Measurements from ENCODE around the gene TRAF4.
"Not testable (repeated sequence)": the region's sequence is repeated elsewhere in the genome, so short reads cannot be mapped to it uniquely, and the experiment has no call there.

TRAF4 gene

DNA sequence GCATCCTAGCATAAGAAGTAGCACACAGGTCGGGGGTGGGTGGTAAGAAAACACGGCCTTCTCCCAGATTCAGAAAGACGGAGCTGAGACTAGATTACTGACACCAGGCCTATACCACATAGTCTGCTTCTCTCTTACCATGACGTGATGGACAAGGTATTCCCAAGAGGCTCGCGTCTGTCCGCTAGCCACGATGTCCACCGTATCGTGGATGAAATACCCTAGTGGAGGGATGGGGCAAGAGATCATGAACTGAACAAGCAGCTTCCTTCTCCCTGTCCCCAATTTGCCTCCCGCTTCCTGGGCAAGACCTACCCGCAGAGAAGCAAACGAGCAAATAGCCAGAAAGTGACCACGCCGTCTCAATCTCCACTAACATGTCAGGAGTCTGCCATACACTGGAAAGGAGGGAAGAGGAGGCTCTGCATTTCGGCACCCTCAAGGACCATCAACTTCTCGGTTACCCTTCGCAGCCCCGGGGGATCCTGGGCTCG is 18.6 kb upstream of the TRAF4 start:
- H3K27me3 ChIP-seq (replicated peaks; ENCODE audit: control insufficient read depth, insufficient read depth, low read length): no peaks in the 10 kb centered on the region
- peaks cover 38% of the 10 kb centered on the region for H3K36me3 ChIP-seq (ENCODE audit: control insufficient read depth, insufficient read depth, low read length, severe bottlenecking)
- peak overlapping the region; percentile 90 for H3K4me3 ChIP-seq (ENCODE audit: low read length)
- H3K9ac ChIP-seq (ENCODE audit: low read length): peak overlapping the region; percentile 95
- H3K4me1 ChIP-seq (ENCODE audit: control insufficient read depth, insufficient read depth, low read length): peaks cover 53% of the 10 kb centered on the region
- H3K9me3 ChIP-seq (ENCODE audit: control insufficient read depth, low read length): no peaks in the 10 kb centered on the region
- peak; percentile 36 for DNase-seq (ENCODE audit: low read depth)

GRCh38 chr17:28725660-28726225 is 18.1 kb upstream of the TRAF4 start:
- peaks cover 53% of the 10 kb centered on the region for H3K4me1 ChIP-seq (ENCODE audit: control insufficient read depth, insufficient read depth, low read length)
- DNase-seq (ENCODE audit: low read depth): no peak

GRCh38 chr17:28726226-28726626 is 17.6 kb upstream of the TRAF4 start, which contains the start of gene TLCD1:
Gene TLCD1 (minus strand): TSS chr17:28726233. CDS start chr17:28726097, 136 bp downstream.
- peak; percentile 87 for DNase-seq (ENCODE audit: low read depth)
- peaks cover 50% of the 10 kb centered on the region for H3K4me1 ChIP-seq (ENCODE audit: control insufficient read depth, insufficient read depth, low read length)
- no peaks in the 10 kb centered on the region for H3K9me3 ChIP-seq (ENCODE audit: control insufficient read depth, low read length)
- peaks cover 36% of the 10 kb centered on the region for H3K36me3 ChIP-seq (ENCODE audit: control insufficient read depth, insufficient read depth, low read length, severe bottlenecking)
- H3K4me3 ChIP-seq (ENCODE audit: low read length): peak within 1 kb of the TSS; percentile 90
- peak within 1 kb of the TSS; percentile 95 for H3K9ac ChIP-seq (ENCODE audit: low read length)
- no peaks in the 10 kb centered on the region for H3K27me3 ChIP-seq (replicated peaks; ENCODE audit: control insufficient read depth, insufficient read depth, low read length)

More at GRCh38 chr17:28725660-28726225, 18.1 kb upstream of the TRAF4 start:
- peaks cover 38% of the 10 kb centered on the region for H3K36me3 ChIP-seq (ENCODE audit: control insufficient read depth, insufficient read depth, low read length, severe bottlenecking)
- H3K9ac ChIP-seq (ENCODE audit: low read length): peak overlapping the region; percentile 95
- no peaks in the 10 kb centered on the region for H3K27me3 ChIP-seq (replicated peaks; ENCODE audit: control insufficient read depth, insufficient read depth, low read length)
- no peaks in the 10 kb centered on the region for H3K9me3 ChIP-seq (ENCODE audit: control insufficient read depth, low read length)
- peak overlapping the region; percentile 90 for H3K4me3 ChIP-seq (ENCODE audit: low read length)

DNA sequence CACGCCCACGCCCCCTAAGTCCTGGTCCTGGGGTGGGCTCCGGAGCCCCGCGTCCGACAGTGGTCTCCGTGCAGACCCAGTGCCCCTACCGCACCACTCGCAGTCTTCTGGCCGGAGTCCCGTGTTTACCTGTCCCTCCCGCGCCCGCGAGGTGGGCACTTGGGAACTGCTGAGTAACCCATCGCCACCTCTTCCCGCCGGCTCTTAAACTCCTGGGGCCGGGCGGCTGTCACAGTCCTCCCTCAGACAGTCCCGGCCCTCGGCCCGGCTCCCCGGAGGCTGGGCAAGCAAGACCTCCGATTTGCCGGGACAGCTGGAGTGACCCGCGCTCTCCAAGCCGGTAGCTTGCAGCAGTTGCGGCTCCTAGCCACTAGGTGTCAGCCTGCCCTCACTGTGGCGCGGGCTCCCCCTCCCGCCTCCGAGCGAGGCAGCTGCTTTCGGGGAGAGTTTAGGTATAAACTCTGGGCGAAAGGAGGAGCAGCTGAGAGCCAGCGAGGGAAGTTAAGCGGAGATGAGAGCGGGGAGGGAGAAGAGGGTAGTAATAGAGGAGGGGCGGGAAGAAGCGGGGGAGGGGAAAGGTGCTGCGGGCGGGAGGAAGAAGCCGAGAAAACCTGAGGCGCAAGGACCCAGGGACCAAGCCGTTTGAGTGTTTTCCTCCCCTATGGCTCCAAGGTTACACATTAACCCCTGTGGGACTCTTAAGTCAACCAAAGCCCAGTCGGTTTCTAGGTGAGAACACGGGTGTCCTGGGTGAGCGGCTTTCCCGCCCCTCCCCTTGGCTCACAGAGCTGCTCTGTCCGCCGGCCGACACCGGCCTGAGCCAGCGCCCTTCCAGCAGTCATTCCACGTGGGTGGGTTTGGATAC is 17.0 kb upstream of the TRAF4 start:
- peaks cover 44% of the 10 kb centered on the region for H3K4me1 ChIP-seq (ENCODE audit: control insufficient read depth, insufficient read depth, low read length)
- H3K9me3 ChIP-seq (ENCODE audit: control insufficient read depth, low read length): no peaks in the 10 kb centered on the region
- H3K36me3 ChIP-seq (ENCODE audit: control insufficient read depth, insufficient read depth, low read length, severe bottlenecking): peaks cover 31% of the 10 kb centered on the region
- peak overlapping the region; percentile 90 for H3K4me3 ChIP-seq (ENCODE audit: low read length)
- no peaks in the 10 kb centered on the region for H3K27me3 ChIP-seq (replicated peaks; ENCODE audit: control insufficient read depth, insufficient read depth, low read length)
- peak overlapping the region; percentile 88 for H3K9ac ChIP-seq (ENCODE audit: low read length)
- peak; percentile 98 for DNase-seq (ENCODE audit: low read depth)

DNA sequence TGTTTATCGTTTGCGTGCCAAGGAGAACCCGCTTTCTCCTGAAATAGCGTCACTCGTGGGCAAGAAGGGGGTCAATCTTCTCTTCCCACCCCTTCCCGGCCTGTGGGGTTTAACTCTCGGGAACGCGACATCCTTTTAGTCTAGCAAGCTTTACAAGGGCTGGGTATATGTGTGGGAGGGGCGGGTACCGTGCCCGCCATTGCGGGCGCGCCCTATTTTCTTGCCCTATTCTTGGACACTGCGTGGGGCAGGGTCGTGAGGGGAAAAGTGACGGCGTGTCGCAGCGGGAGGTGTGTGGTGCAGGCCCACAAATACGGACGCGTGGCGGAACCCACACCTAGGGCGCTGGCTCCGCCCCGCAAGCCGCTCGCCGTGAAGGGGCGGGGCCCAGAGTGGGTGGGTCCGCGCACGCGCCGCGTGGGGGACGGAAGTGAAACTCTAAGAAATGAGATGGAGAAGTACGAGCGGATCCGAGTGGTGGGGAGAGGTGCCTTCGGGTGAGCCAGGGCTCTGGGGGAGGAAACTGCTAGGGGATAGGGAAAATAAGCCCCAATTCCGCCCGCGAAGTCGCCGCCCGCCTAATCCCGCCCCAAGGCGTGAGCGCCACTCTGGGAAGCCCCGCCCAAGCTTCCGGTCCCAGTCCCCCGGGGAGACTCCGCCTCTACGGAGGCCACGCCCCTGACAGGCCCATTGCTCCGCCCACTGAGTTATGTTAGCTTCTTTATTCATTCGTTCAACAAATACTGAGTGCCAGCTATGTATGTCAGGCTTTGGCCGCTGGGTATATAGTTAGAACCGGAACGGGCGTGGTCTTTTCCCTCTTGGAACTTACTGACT is 15.2 kb upstream of the TRAF4 start, which contains the start of gene NEK8:
NEK8 (plus strand) TSS at position 425 of the 837 bp plus-strand sequence; CDS start at position 451, 26 bp downstream.
- H3K27me3 ChIP-seq (replicated peaks; ENCODE audit: control insufficient read depth, insufficient read depth, low read length): no peaks in the 10 kb centered on the region
- peak; percentile 99 for DNase-seq (ENCODE audit: low read depth)
- peaks cover 29% of the 10 kb centered on the region for H3K4me1 ChIP-seq (ENCODE audit: control insufficient read depth, insufficient read depth, low read length)
- H3K9me3 ChIP-seq (ENCODE audit: control insufficient read depth, low read length): no peaks in the 10 kb centered on the region
- H3K9ac ChIP-seq (ENCODE audit: low read length): peak within 1 kb of the TSS; percentile 88
- H3K36me3 ChIP-seq (ENCODE audit: control insufficient read depth, insufficient read depth, low read length, severe bottlenecking): peaks cover 14% of the 10 kb centered on the region
- peak within 1 kb of the TSS; percentile 90 for H3K4me3 ChIP-seq (ENCODE audit: low read length)

- no peaks in the 10 kb centered on the region for H3K9me3 ChIP-seq (ENCODE audit: control insufficient read depth, low read length)
- H3K4me1 ChIP-seq (ENCODE audit: control insufficient read depth, insufficient read depth, low read length): peaks cover 19% of the 10 kb centered on the region
- H3K27me3 ChIP-seq (replicated peaks; ENCODE audit: control insufficient read depth, insufficient read depth, low read length): no peaks in the 10 kb centered on the region
- no peak overlapping the region for H3K4me3 ChIP-seq (ENCODE audit: low read length)
- no peak overlapping the region for H3K9ac ChIP-seq (ENCODE audit: low read length)
- no peak for DNase-seq (ENCODE audit: low read depth)
- H3K36me3 ChIP-seq (ENCODE audit: control insufficient read depth, insufficient read depth, low read length, severe bottlenecking): peaks cover 5% of the 10 kb centered on the region
Measured at GRCh38 chr17:28729950-28730330, 13.9 kb upstream of the TRAF4 start.

DNA sequence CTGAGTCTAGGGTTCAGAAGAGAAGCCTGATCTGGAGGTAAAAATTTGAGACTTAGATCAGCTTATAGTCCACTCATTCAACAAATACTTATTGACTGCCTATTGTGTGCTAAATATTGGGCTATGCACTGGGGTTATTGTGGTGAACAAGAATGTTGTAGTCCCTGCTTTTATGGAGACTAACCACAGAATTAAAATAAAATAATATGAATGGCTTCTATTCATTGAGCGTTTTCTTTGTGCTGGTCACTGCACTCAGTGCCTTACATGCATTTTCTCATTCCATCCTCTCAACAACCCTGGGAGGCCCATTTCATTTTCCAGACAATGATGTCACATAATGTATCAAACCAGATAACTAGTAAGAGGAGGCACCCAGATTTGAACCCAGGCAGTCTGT is 10.5 kb upstream of the TRAF4 start:
- DNase-seq (ENCODE audit: low read depth): no peak
- Histone ChIP-seq H3K27me3 (replicated peaks; ENCODE audit: control insufficient read depth, insufficient read depth, low read length) (no peaks in the 10 kb centered on the region), H3K9me3 (ENCODE audit: control insufficient read depth, low read length) (no peaks in the 10 kb centered on the region), H3K4me1 (ENCODE audit: control insufficient read depth, insufficient read depth, low read length) (no peaks in the 10 kb centered on the region), H3K4me3 (ENCODE audit: low read length) (no peak overlapping the region), H3K36me3 (ENCODE audit: control insufficient read depth, insufficient read depth, low read length, severe bottlenecking) (peaks cover 5% of the 10 kb centered on the region), H3K9ac (ENCODE audit: low read length) (no peak overlapping the region)

DNA sequence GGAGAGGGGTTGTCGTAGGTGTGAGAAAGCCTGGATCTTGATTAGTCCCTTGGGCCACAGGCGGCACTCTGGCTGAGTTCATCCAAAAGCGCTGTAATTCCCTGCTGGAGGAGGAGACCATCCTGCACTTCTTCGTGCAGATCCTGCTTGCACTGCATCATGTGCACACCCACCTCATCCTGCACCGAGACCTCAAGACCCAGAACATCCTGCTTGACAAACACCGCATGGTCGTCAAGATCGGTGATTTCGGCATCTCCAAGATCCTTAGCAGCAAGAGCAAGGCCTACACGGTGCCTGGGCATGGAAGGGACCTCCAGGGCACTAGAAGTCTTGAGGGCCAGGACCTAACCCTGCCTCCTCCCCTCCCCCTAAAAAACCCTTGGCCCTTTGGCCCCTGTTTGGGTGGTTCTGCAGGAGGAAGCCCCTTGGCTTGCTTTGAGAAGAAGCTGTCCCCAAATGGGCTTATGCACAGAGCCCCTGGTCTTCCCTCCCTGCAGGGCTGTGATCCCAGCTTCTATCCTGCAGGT is 9.0 kb upstream of the TRAF4 start:
- Histone ChIP-seq H3K9ac (ENCODE audit: low read length) (no peak overlapping the region), H3K36me3 (ENCODE audit: control insufficient read depth, insufficient read depth, low read length, severe bottlenecking) (peaks cover 9% of the 10 kb centered on the region), H3K4me1 (ENCODE audit: control insufficient read depth, insufficient read depth, low read length) (no peaks in the 10 kb centered on the region), H3K4me3 (ENCODE audit: low read length) (no peak overlapping the region), H3K9me3 (ENCODE audit: control insufficient read depth, low read length) (no peaks in the 10 kb centered on the region), H3K27me3 (replicated peaks; ENCODE audit: control insufficient read depth, insufficient read depth, low read length) (no peaks in the 10 kb centered on the region)
- no peak for DNase-seq (ENCODE audit: low read depth)

- Histone ChIP-seq H3K4me1 (ENCODE audit: control insufficient read depth, insufficient read depth, low read length) (no peaks in the 10 kb centered on the region), H3K9ac (ENCODE audit: low read length) (no peak overlapping the region), H3K9me3 (ENCODE audit: control insufficient read depth, low read length) (no peaks in the 10 kb centered on the region), H3K4me3 (ENCODE audit: low read length) (no peak overlapping the region), H3K27me3 (replicated peaks; ENCODE audit: control insufficient read depth, insufficient read depth, low read length) (no peaks in the 10 kb centered on the region), H3K36me3 (ENCODE audit: control insufficient read depth, insufficient read depth, low read length, severe bottlenecking) (peaks cover 9% of the 10 kb centered on the region)
- peak; percentile 42 for DNase-seq (ENCODE audit: low read depth)
Measured at GRCh38 chr17:28735242-28735722, 8.5 kb upstream of the TRAF4 start.

- H3K9me3 ChIP-seq (ENCODE audit: control insufficient read depth, low read length); DNase-seq (ENCODE audit: low read depth); H3K36me3 ChIP-seq (ENCODE audit: control insufficient read depth, insufficient read depth, low read length, severe bottlenecking); H3K27me3 ChIP-seq (replicated peaks; ENCODE audit: control insufficient read depth, insufficient read depth, low read length); H3K4me3 ChIP-seq (ENCODE audit: low read length); H3K4me1 ChIP-seq (ENCODE audit: control insufficient read depth, insufficient read depth, low read length); H3K9ac ChIP-seq (ENCODE audit: low read length): not testable (repeated sequence)
Measured at GRCh38 chr17:28735913-28736769, 7.7 kb upstream of the TRAF4 start.

All from adipocyte (in vitro differentiated cells).